Measurements from ENCODE around the gene TRHDE. TPM values are rescaled to one million over a fixed set of nuclear protein-coding genes. Genes with fewer than 3 reads are reported as not detected.

TRHDE gene
- total and polyA plus RNA-seq, 7 donors, result 0.42 to 10.0 (median 2.9) TPM

DNA sequence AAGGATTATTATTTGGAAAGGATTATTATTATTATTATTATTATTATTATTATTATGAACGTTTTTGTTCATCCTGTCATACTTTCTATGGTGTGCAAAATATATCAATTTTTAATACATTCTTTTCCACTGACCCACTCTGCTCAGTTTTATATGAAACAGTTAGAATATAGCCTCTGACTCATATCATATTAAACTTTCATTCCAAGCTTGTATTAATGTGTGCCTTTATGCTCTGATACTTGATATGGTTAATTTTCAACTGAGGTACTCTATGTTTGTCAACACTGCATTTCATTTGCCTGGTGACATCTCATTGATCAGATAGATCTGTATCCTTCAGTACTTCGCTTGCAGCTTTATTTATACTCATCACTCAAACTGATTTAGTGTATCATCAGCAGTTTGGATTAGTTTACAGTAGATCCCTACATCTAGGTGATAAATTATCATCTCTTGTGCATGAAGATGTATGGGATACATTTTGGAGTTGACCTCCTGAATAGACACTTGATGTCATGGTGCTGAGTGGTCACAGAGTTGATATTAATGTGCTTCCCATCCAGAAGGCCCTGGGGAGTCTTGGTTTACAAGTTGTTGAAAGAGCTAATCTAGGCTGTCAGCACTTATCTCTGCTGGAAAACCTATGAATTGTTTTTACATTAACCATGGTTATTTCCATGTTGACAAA lies 271.8 kb downstream of the TRHDE start:
- TF ChIP-seq EP300 (IDR thresholded peaks at IDR 0.05), result no peak
- TF ChIP-seq POLR2A (IDR thresholded peaks at IDR 0.05), result no peak
- TF ChIP-seq, protein P1, sequence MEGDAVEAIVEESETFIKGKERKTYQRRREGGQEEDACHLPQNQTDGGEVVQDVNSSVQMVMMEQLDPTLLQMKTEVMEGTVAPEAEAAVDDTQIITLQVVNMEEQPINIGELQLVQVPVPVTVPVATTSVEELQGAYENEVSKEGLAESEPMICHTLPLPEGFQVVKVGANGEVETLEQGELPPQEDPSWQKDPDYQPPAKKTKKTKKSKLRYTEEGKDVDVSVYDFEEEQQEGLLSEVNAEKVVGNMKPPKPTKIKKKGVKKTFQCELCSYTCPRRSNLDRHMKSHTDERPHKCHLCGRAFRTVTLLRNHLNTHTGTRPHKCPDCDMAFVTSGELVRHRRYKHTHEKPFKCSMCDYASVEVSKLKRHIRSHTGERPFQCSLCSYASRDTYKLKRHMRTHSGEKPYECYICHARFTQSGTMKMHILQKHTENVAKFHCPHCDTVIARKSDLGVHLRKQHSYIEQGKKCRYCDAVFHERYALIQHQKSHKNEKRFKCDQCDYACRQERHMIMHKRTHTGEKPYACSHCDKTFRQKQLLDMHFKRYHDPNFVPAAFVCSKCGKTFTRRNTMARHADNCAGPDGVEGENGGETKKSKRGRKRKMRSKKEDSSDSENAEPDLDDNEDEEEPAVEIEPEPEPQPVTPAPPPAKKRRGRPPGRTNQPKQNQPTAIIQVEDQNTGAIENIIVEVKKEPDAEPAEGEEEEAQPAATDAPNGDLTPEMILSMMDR (IDR thresholded peaks at IDR 0.05), result no peak
- no peak for TF ChIP-seq POLR2AphosphoS5 (IDR thresholded peaks at IDR 0.05)

DNA sequence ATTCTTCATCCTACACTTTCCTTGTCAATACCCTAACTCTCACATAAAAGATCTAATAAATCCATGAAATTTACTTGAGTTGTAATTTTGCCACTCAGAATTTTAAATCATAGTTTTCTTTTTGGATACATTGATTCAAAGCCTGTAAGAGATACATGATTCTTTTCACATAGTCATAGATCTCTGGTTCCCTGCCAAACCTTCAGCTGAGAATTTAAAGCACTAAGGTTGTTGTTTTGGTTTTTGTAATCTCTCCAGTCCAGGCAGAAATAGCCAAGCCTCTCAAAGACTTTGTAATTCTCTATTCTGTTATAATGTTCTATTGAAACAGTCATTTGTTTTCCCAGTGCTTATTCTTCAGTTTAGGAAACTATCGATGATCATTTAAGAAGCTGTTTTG lies 273.9 kb downstream of the TRHDE start:
- intact Hi-C loops (cut with DNase I), result no loop called here
- Histone ChIP-seq H3K9me3 (no peaks in the 10 kb centered on the region), H3K27ac (no peak overlapping the region), H3K36me3 (no peaks in the 10 kb centered on the region), H3K27me3 (no peaks in the 10 kb centered on the region), H3K4me3 (no peak overlapping the region), H3K4me1 (no peaks in the 10 kb centered on the region)
- whole genome bisulfite sequencing, 2 donors, result 80 to 82% methylated on average over 1 of the region's 1 CpG
- TF ChIP-seq POLR2A (IDR thresholded peaks at IDR 0.05), result no peak
- TF ChIP-seq, protein P1 (IDR thresholded peaks at IDR 0.05), result no peak
- no peak for TF ChIP-seq POLR2AphosphoS5 (IDR thresholded peaks at IDR 0.05)
- TF ChIP-seq EP300 (IDR thresholded peaks at IDR 0.05), result no peak
- no peak for DNase-seq

More for the DNA sequence above, 271.8 kb downstream of the TRHDE start:
- intact Hi-C loops (cut with DNase I), result no loop called here
- no peak overlapping the region for H3K4me3 ChIP-seq
- H3K36me3 ChIP-seq, result no peaks in the 10 kb centered on the region
- H3K9me3 ChIP-seq, result no peaks in the 10 kb centered on the region
- no peaks in the 10 kb centered on the region for H3K27me3 ChIP-seq
- 49 to 57% methylated on average over 2 of the region's 2 CpGs for WGBS, 2 donors
- no peak for DNase-seq
- H3K27ac ChIP-seq, result no peak overlapping the region
- no peaks in the 10 kb centered on the region for H3K4me1 ChIP-seq

DNA sequence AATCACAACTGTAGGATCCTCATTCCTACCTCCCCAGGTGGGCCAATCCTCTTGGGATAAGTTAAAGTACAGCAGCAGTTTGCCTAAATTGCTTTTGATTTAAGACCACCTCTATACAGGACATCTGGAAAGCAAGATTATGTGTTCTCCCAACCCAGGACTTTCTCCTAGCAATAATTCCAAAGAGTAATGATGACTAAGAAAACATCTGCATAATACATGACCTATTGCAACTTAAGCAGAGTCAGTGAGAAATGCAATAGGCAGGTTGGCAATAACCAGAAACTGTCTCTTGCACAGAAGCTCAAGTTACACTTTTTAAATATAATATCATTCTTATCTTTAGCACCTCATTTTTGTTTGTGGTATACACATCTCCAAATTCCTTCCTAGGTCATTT lies 275.4 kb downstream of the TRHDE start:
- H3K27me3 ChIP-seq, result no peaks in the 10 kb centered on the region
- intact Hi-C loops (cut with DNase I), result no loop called here
- no peak overlapping the region for H3K27ac ChIP-seq
- H3K4me3 ChIP-seq, result no peak overlapping the region
- H3K9me3 ChIP-seq, result no peaks in the 10 kb centered on the region
- no peaks in the 10 kb centered on the region for H3K4me1 ChIP-seq
- H3K36me3 ChIP-seq, result no peaks in the 10 kb centered on the region
- no peak for DNase-seq
- no peak for TF ChIP-seq POLR2AphosphoS5 (IDR thresholded peaks at IDR 0.05)
- TF ChIP-seq, protein P1 (IDR thresholded peaks at IDR 0.05), result no peak
- TF ChIP-seq POLR2A (IDR thresholded peaks at IDR 0.05), result no peak
- no peak for TF ChIP-seq EP300 (IDR thresholded peaks at IDR 0.05)

DNA sequence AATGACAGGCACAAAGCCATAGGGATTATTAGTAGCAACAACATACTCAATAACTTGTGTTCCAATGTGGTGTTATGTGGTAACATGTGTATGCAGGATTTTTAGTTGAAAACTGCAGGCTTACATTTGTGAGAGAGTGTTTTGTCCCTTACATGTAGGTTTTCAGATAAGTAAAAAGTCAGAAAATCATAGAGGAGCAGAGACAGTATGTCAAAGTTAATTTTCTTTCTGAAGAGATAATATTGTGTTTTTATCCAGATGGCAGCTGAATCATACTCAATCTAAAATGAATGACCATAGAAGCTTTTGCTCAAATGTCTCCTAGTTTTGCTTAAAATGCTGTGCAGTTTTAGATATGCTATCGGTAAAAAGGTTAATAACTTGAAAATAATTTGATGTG lies 277.0 kb downstream of the TRHDE start:
- intact Hi-C loops (cut with DNase I), result no loop called here

More for the DNA sequence above, 277.0 kb downstream of the TRHDE start:
- H3K27me3 ChIP-seq, result no peaks in the 10 kb centered on the region
- TF ChIP-seq, protein P1 (IDR thresholded peaks at IDR 0.05), result no peak
- no peak for TF ChIP-seq EP300 (IDR thresholded peaks at IDR 0.05)
- TF ChIP-seq POLR2A (IDR thresholded peaks at IDR 0.05), result no peak
- TF ChIP-seq POLR2AphosphoS5 (IDR thresholded peaks at IDR 0.05), result no peak
- H3K4me3 ChIP-seq, result no peak overlapping the region
- H3K36me3 ChIP-seq, result no peaks in the 10 kb centered on the region
- no peak for DNase-seq
- 97 to 99% methylated on average over 1 of the region's 1 CpG for WGBS, 2 donors
- H3K27ac ChIP-seq, result no peak overlapping the region
- no peaks in the 10 kb centered on the region for H3K9me3 ChIP-seq
- H3K4me1 ChIP-seq, result no peaks in the 10 kb centered on the region

Data from sigmoid colon (tissue), 7 donors.